T-helper 1 cell treated with Interleukin-12 subunit alpha and Interleukin-12 subunit beta and Interleukin-4 antibody, amounts not matched to agents 30 μg/mL and 1 μg/mL, for 36 hours (primary cell): ENCODE measurements around the gene FOXO4.

Experiments used
- H3K27ac Mint-ChIP-seq: one replicate; pipeline ENCODE4 v1.8.0; 2021; ENCODE audit warnings: mild to moderate bottlenecking, mixed read lengths
- H3K27me3 Mint-ChIP-seq: one replicate; pipeline ENCODE4 v1.8.0; 2021; ENCODE audit warnings: low read depth, mixed read lengths
- H3K36me3 Mint-ChIP-seq: one replicate; pipeline ENCODE4 v1.8.0; 2021; ENCODE audit warnings: low read depth, mixed read lengths
- H3K4me1 Mint-ChIP-seq: one replicate; pipeline ENCODE4 v1.8.0; 2021; ENCODE audit warnings: low read depth, mixed read lengths
- H3K4me3 Mint-ChIP-seq: one replicate; pipeline ENCODE4 v1.8.0; 2021; ENCODE audit warnings: mild to moderate bottlenecking, moderate library complexity, mixed read lengths
- H3K9me3 Mint-ChIP-seq: one replicate; pipeline ENCODE4 v1.8.0; 2021; ENCODE audit warnings: mixed read lengths

FOXO4 gene

GRCh38 chrX:71147496-71148277 is 52.0 kb downstream of the FOXO4 start:
- H3K27ac Mint-ChIP-seq = no peak overlapping the region
- H3K4me3 Mint-ChIP-seq = no peak overlapping the region
- peaks cover 7% of the 10 kb centered on the region for H3K4me1 Mint-ChIP-seq
- H3K36me3 Mint-ChIP-seq = peaks cover 1% of the 10 kb centered on the region
- H3K9me3 Mint-ChIP-seq = no peaks in the 10 kb centered on the region
- no peaks in the 10 kb centered on the region for H3K27me3 Mint-ChIP-seq

DNA sequence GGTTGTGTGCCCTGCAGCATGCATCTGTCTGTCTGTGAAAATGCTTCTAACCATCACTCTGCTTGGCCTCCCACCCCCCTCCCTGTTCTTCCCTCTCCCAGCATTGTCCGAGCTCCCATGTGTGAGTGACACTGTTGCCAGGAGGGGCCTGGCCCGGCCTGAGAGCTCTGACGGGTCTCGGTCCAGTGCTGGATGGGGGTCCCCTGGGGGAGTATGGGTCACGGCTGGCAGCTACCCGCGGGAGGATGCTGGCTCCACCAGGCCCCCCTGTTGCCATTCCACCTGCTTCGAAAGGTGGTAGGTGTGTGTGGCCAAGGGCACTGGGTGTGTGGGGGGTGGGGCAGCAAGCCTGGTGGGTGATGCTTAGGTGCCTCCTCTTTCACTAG is 52.6 kb downstream of the FOXO4 start:
- Mint-ChIP-seq H3K27ac (no peak overlapping the region), H3K9me3 (no peaks in the 10 kb centered on the region), H3K4me1 (peaks cover 7% of the 10 kb centered on the region), H3K36me3 (peaks cover 2% of the 10 kb centered on the region), H3K27me3 (no peaks in the 10 kb centered on the region), H3K4me3 (no peak overlapping the region)

- H3K9me3 Mint-ChIP-seq = no peaks in the 10 kb centered on the region
- no peak overlapping the region for H3K4me3 Mint-ChIP-seq
- peaks cover 2% of the 10 kb centered on the region for H3K4me1 Mint-ChIP-seq
- H3K27me3 Mint-ChIP-seq = no peaks in the 10 kb centered on the region
- no peak overlapping the region for H3K27ac Mint-ChIP-seq
- H3K36me3 Mint-ChIP-seq = peaks cover 10% of the 10 kb centered on the region
Measured at GRCh38 chrX:71151366-71151765, 55.7 kb downstream of the FOXO4 start.
